ENCODE data around the gene GRIK3.

GRCh38 chr1:36973056-36973455 lies 61.3 kb downstream of the GRIK3 start:
- TF ChIP-seq CTCF (IDR thresholded peaks at IDR 0.05; ENCODE audit: low read depth, low read length) (no peak), EZH2phosphoT487 (IDR thresholded peaks at IDR 0.05; ENCODE audit: low read depth) (no peak)
